ENCODE results near the gene ZNF318.
"Not testable (repeated sequence)": the region's sequence is repeated elsewhere in the genome, so short reads cannot be mapped to it uniquely, and the experiment has no call there.

ZNF318 gene

GRCh38 chr6:43369174-43370002 is at the start of gene ZNF318:
Gene ZNF318, minus strand, starts transcription at chr6:43369647. Its CDS starts 282 bp downstream, at chr6:43369365.
- peak; percentile 100 for DNase-seq

- DNase-seq, result no peak
Observed at GRCh38 chr6:43416935-43417334, 47.5 kb upstream of the ZNF318 start.

GRCh38 chr6:43415275-43415674 is 45.8 kb upstream of the ZNF318 start:
- DNase-seq, result not testable (repeated sequence)

GRCh38 chr6:43413002-43413401 is 43.6 kb upstream of the ZNF318 start:
- DNase-seq, result no peak

- DNase-seq, result no peak
Observed at GRCh38 chr6:43412541-43412940, 43.1 kb upstream of the ZNF318 start.

GRCh38 chr6:43410776-43411175 is 41.3 kb upstream of the ZNF318 start:
- DNase-seq, result not testable (repeated sequence)

GRCh38 chr6:43408259-43408658 is 38.8 kb upstream of the ZNF318 start:
- no peak for DNase-seq

- no peak for DNase-seq
Observed at GRCh38 chr6:43407296-43407695, 37.8 kb upstream of the ZNF318 start.

GRCh38 chr6:43405354-43405753 is 35.9 kb upstream of the ZNF318 start:
- no peak for DNase-seq

- DNase-seq, result peak; percentile 31
Observed at GRCh38 chr6:43402820-43403219, 33.4 kb upstream of the ZNF318 start.

- DNase-seq, result no peak
Observed at GRCh38 chr6:43401730-43402129, 32.3 kb upstream of the ZNF318 start.

GRCh38 chr6:43399932-43400487 is 30.6 kb upstream of the ZNF318 start:
- DNase-seq, result no peak

GRCh38 chr6:43396408-43397149 is 27.1 kb upstream of the ZNF318 start:
- no peak for DNase-seq

- DNase-seq, result no peak
Observed at GRCh38 chr6:43395776-43396175, 26.3 kb upstream of the ZNF318 start.

GRCh38 chr6:43394982-43395381 is 25.5 kb upstream of the ZNF318 start:
- DNase-seq, result peak; percentile 19

- no peak for DNase-seq
Observed at GRCh38 chr6:43393602-43394001, 24.2 kb upstream of the ZNF318 start.

GRCh38 chr6:43393133-43393532 is 23.7 kb upstream of the ZNF318 start:
- DNase-seq, result not testable (repeated sequence)

GRCh38 chr6:43391440-43392031 is 22.1 kb upstream of the ZNF318 start:
- DNase-seq, result no peak

GRCh38 chr6:43390753-43391439 is 21.4 kb upstream of the ZNF318 start:
- not testable (repeated sequence) for DNase-seq

GRCh38 chr6:43389730-43390295 is 20.4 kb upstream of the ZNF318 start:
- DNase-seq, result peak; percentile 35

- DNase-seq, result peak; percentile 51
Observed at GRCh38 chr6:43386492-43386891, 17.0 kb upstream of the ZNF318 start.

GRCh38 chr6:43383021-43383667 is 13.7 kb upstream of the ZNF318 start:
- no peak for DNase-seq

All from NCI-H82 (cell line).